DND-41 (cell line): ENCODE data around the gene PTPN6.

Experiments used
- CTCF ChIP-seq: IDR thresholded peaks from 2 replicates; pipeline ENCODE4 v1.5.1; 2012; ENCODE audit warnings: borderline replicate concordance, low read length, moderate library complexity, mild to moderate bottlenecking; ENCODE audit not compliant: poor library complexity, severe bottlenecking; ENCODE audit errors: extremely low read depth
- EZH2 ChIP-seq: IDR thresholded peaks from 3 replicates; pipeline ENCODE4 v1.6.1; 2012; ENCODE audit warnings: borderline replicate concordance, low read depth, mild to moderate bottlenecking, moderate library complexity, low read length, inconsistent platforms; ENCODE audit not compliant: severe bottlenecking

- TF ChIP-seq CTCF (no peak), EZH2 (no peak)
These were observed 12.0 kb downstream of the PTPN6 start for GRCh38 chr12:6963016-6963731.
